C4-2B (cell line): Measurements from ENCODE around the gene LRCH1.

Source experiments
- CTCF ChIP-seq: fragments of 450-650 bp; conservative IDR thresholded peaks from 2 replicates; pipeline ENCODE4 v1.5.1; 2017; ENCODE audit warnings: mild to moderate bottlenecking
- ZFX ChIP-seq: fragments of 450-650 bp; IDR thresholded peaks from 2 replicates; pipeline ENCODE4 v1.6.1; 2017

- no peak for TF ChIP-seq CTCF
- TF ChIP-seq ZFX = no peak
These were observed 29.2 kb downstream of the LRCH1 start for GRCh38 chr13:46582190-46582589.
